ENCODE measurements around the gene MTA1.

- TF ChIP-seq CTCF (conservative IDR thresholded peaks at IDR 0.05 in 1 of 2, IDR thresholded peaks at IDR 0.05 in 1 of 2; ENCODE audit: extremely low read depth in 1 of 2, insufficient read depth in 1 of 2, low read depth in 1 of 2, low read length in 2 of 2), result no peak
- no peak for TF ChIP-seq EZH2 (IDR thresholded peaks at IDR 0.05; ENCODE audit: borderline replicate concordance, low read length)
Observed at GRCh38 chr14:105450123-105450505, 30.5 kb downstream of the MTA1 start.
